D721Med (cell line): Measurements from ENCODE around the gene CMYA5.

Source experiments
- DNase-seq: peaks from one replicate; pipeline ENCODE4 v3.0.0; 2011; ENCODE audit warnings: low spot score; ENCODE audit not compliant: insufficient read length
- FAIRE-seq: peaks from 2 replicates; lab custom pipeline; 2011; peaks lifted over from hg19 to GRCh38; lab: Jason Lieb, UNC
- TF ChIP-seq, protein P1 (sequence below): IDR thresholded peaks from 2 replicates; pipeline ENCODE4 v1.5.1; 2012; ENCODE audit warnings: mild to moderate bottlenecking, control low read depth; ENCODE audit not compliant: insufficient read depth; ENCODE audit errors: missing control alignments

The CMYA5 gene

DNA sequence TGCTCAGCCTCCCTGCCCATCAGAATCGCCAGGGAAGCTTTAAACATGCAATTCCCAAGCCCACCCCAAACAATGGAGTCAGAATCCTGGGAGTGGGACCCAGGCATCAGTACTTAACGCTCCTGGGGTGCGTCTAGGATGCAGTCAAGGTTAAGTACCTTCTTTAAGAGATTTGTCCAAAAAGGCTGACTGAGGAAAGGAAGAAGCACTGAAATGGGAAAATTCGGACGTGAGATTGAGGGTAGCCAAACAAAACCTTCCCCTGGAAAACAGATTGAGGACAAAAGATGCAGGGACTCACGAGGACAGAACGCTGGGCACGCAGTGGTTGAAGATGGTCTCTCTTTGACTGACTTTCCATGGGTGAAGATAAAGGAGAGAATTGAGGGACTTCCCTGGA is 157.9 kb downstream of the CMYA5 start:
- DNase-seq (no peak), FAIRE-seq (no peak)
- TF ChIP-seq, protein P1, sequence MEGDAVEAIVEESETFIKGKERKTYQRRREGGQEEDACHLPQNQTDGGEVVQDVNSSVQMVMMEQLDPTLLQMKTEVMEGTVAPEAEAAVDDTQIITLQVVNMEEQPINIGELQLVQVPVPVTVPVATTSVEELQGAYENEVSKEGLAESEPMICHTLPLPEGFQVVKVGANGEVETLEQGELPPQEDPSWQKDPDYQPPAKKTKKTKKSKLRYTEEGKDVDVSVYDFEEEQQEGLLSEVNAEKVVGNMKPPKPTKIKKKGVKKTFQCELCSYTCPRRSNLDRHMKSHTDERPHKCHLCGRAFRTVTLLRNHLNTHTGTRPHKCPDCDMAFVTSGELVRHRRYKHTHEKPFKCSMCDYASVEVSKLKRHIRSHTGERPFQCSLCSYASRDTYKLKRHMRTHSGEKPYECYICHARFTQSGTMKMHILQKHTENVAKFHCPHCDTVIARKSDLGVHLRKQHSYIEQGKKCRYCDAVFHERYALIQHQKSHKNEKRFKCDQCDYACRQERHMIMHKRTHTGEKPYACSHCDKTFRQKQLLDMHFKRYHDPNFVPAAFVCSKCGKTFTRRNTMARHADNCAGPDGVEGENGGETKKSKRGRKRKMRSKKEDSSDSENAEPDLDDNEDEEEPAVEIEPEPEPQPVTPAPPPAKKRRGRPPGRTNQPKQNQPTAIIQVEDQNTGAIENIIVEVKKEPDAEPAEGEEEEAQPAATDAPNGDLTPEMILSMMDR: no peak

DNA sequence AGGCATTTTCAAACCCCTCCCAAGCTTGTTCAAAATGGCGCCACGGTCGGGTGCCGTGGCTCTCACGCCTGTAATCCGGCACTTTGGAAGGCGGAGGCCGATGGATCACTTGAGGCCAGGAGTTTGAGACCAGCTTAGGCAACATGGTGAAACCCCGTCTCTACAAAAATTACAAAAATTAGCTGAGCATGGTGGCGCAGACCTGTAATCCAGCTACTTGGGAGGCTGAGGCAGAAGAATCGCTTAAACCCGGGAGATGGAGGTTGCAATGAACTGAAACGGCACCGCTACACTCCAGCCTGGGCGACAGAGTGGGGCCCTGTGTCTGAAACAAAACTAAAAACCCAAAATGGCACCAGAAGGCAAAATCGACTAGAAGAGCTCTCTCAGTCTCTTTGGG is 159.4 kb downstream of the CMYA5 start:
- no peak for DNase-seq
- no peak for FAIRE-seq
- TF ChIP-seq, protein P1: no peak
